Neural crest cell (in vitro differentiated cells): ENCODE measurements around the gene COL4A4. TPM values are rescaled to one million over a fixed set of nuclear protein-coding genes. Genes with fewer than 3 reads are reported as not detected.
A peak's percentile ranks its signal among the peaks of the same experiment; 100 is the strongest.

ENCODE experiments used
- DNase-seq: peaks from one replicate; pipeline ENCODE4 v3.0.0; 2021; ENCODE audit warnings: low read depth, mixed read lengths, low spot score
- H3K27ac Mint-ChIP-seq: one replicate; pipeline ENCODE4 v1.8.0; 2021; ENCODE audit warnings: mild to moderate bottlenecking, mixed read lengths; ENCODE audit not compliant: unreplicated experiment
- H3K27me3 Mint-ChIP-seq: 2 replicates; pipeline ENCODE4 v1.8.0; 2021; ENCODE audit warnings: low read depth, mild to moderate bottlenecking, mixed read lengths
- H3K36me3 Mint-ChIP-seq: 2 replicates; pipeline ENCODE4 v1.8.0; 2021; ENCODE audit warnings: low read depth, mild to moderate bottlenecking, mixed read lengths
- H3K4me1 Mint-ChIP-seq: 2 replicates; pipeline ENCODE4 v1.8.0; 2021; ENCODE audit warnings: mixed read lengths
- H3K4me3 Mint-ChIP-seq: one replicate; pipeline ENCODE4 v1.8.0; 2021; ENCODE audit warnings: mild to moderate bottlenecking, mixed read lengths
- H3K9me3 Mint-ChIP-seq: 2 replicates; pipeline ENCODE4 v1.8.0; 2021; ENCODE audit warnings: mixed read lengths
- CTCF ChIP-seq: fragments of 200-600 bp; sonication (generic); conservative IDR thresholded peaks from 2 replicates; pipeline ENCODE4 v1.5.0; 2021; ENCODE audit warnings: antibody characterized with exemption, mild to moderate bottlenecking
- total RNA-seq: library from RNA; stranded (reverse); gene quantifications from 2 replicates; pipeline ENCODE4 v1.2.1, GENCODE V29; 2021

The COL4A4 gene
- total RNA-seq, 1 donor from 2014 or later = 0.19 TPM

- H3K4me1 Mint-ChIP-seq = peaks cover 19% of the 10 kb centered on the region
- no peak for TF ChIP-seq CTCF
- H3K36me3 Mint-ChIP-seq = peaks cover 2% of the 10 kb centered on the region
- H3K27me3 Mint-ChIP-seq = no peaks in the 10 kb centered on the region
- no peak overlapping the region for H3K4me3 Mint-ChIP-seq
- no peaks in the 10 kb centered on the region for H3K9me3 Mint-ChIP-seq
- DNase-seq = no peak
- peak overlapping the region; percentile 35 for H3K27ac Mint-ChIP-seq
Measured at GRCh38 chr2:226983895-226984749, 179.9 kb downstream of the COL4A4 start.

DNA sequence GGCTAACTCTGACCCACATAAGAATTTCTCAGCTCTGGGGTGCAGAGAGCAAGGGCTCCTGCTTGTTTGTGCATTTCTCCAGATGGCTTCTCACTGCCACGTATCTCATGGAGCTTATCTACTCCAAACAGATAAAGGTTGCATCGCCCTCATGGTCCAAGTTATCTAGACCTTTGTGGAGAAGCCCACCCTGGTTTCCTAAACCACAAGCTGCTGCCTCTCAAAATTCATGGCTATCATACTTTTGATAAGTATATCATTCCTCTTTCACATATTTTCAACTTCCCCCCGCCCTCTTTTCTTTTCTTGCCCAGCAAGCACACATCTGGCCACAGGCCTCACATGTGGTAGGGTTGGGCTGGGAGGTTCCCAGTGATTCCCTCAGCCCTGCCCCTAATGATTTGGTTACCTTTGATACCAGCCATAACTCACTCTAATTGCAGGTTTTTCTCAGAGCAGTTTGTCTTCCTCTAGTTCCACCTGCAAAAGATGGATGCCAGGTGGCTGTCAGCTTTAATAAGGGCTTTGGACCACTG, 182.1 kb downstream of the COL4A4 start:
- H3K27ac Mint-ChIP-seq = no peak overlapping the region
- peaks cover 41% of the 10 kb centered on the region for H3K4me1 Mint-ChIP-seq
- H3K4me3 Mint-ChIP-seq = no peak overlapping the region
- peaks cover 2% of the 10 kb centered on the region for H3K36me3 Mint-ChIP-seq
- DNase-seq = no peak
- H3K9me3 Mint-ChIP-seq = no peaks in the 10 kb centered on the region
- no peak for TF ChIP-seq CTCF
- no peaks in the 10 kb centered on the region for H3K27me3 Mint-ChIP-seq

GRCh38 chr2:226979004-226979403, 185.0 kb downstream of the COL4A4 start:
- Mint-ChIP-seq H3K27me3 (no peaks in the 10 kb centered on the region), H3K4me3 (no peak overlapping the region), H3K27ac (no peak overlapping the region), H3K4me1 (peaks cover 37% of the 10 kb centered on the region), H3K9me3 (no peaks in the 10 kb centered on the region), H3K36me3 (no peaks in the 10 kb centered on the region)
- TF ChIP-seq CTCF = no peak
- DNase-seq = no peak

DNA sequence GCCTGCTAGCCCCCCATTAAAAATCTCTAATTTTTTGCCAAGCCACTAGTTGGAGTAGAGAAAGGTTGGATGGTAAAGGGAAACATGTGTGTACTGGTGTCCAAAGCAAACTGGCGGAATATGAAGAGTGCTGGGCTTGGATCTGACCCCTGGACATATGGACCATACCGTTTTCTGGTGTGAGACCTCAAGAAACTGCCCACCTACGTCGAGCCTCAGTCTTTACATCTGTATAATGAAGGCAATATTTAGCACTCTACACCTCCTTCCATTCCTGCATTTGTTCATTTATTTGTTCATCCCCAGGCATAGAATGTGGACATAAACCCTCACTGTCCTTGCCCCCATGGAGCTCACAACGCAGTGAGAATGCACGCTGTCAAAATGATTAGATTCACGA, 185.7 kb downstream of the COL4A4 start:
- Mint-ChIP-seq H3K27ac (peak overlapping the region; percentile 20), H3K4me1 (peaks cover 33% of the 10 kb centered on the region), H3K9me3 (no peaks in the 10 kb centered on the region), H3K27me3 (no peaks in the 10 kb centered on the region), H3K4me3 (no peak overlapping the region), H3K36me3 (peaks cover 3% of the 10 kb centered on the region)
- no peak for DNase-seq
- TF ChIP-seq CTCF = no peak

DNA sequence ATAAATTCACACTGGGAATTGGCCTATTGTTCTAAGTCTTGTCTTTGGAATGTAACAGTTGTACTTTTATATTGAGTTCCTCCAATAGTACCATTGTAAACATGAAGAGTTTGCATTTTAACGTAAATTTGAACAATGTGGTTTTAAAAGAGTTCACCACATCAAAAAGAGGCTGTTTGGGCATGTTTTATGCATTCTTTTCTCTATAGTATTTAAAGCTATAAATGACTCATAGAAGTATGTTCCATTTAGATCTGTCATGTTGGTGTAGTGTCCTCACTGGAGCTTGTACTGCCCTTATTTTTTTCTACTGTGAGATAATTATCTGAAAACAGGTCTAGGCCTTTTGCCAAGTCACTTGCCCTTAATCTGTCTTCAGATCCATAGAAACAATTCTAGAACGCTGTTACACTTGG, 186.2 kb downstream of the COL4A4 start:
- Mint-ChIP-seq H3K27ac (no peak overlapping the region), H3K4me1 (peaks cover 33% of the 10 kb centered on the region), H3K9me3 (peaks cover 2% of the 10 kb centered on the region), H3K36me3 (peaks cover 3% of the 10 kb centered on the region), H3K27me3 (no peaks in the 10 kb centered on the region), H3K4me3 (no peak overlapping the region)
- TF ChIP-seq CTCF = no peak
- no peak for DNase-seq
